Fibroblast of villous mesenchyme (primary cell): ENCODE data around the gene MEF2D. TPM values are rescaled to one million over a fixed set of nuclear protein-coding genes. Genes with fewer than 3 reads are reported as not detected.

Experiments used
- DNase-seq: peaks from one replicate; pipeline ENCODE4 v3.0.0-alpha.2; 2010; ENCODE audit warnings: low read depth
- H3K4me3 ChIP-seq: 2 replicates; pipeline ENCODE4 v1.5.1; 2011; ENCODE audit warnings: low read depth, mild to moderate bottlenecking, low read length
- total RNA-seq: library from RNA; depleted of rRNA; stranded (reverse); fragments of >200 nt; gene quantifications from 2 replicates; pipeline ENCODE4 v1.2.3, GENCODE V29; 2012
- TF ChIP-seq, protein P1 (sequence below): IDR thresholded peaks from 2 replicates; pipeline ENCODE4 v1.5.1; 2012; ENCODE audit warnings: low read depth, mild to moderate bottlenecking, low read length; ENCODE audit not compliant: insufficient read depth

MEF2D gene
- total RNA-seq, 1 donor: 10.8 TPM

DNA sequence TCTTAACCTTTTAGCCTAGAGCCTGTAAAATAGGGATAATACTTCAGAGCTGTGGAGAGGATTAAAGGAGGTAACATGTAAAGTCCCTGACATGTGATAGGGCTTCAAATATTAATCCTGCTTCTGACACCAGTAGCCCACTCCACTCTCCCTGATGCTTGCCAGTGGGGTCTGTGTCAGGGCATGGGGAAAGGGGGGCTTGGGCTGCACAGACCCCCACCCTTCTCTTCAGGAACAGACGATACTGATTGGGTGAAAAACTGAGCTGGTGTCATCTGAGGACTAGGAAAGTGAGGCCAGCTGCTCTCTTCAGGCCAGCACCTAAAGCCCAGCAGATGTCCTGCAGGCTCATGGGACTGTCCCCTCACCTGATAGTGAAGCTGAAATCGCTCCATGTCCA lies 27.0 kb upstream of the MEF2D start:
- no peak overlapping the region for H3K4me3 ChIP-seq
- TF ChIP-seq, protein P1, sequence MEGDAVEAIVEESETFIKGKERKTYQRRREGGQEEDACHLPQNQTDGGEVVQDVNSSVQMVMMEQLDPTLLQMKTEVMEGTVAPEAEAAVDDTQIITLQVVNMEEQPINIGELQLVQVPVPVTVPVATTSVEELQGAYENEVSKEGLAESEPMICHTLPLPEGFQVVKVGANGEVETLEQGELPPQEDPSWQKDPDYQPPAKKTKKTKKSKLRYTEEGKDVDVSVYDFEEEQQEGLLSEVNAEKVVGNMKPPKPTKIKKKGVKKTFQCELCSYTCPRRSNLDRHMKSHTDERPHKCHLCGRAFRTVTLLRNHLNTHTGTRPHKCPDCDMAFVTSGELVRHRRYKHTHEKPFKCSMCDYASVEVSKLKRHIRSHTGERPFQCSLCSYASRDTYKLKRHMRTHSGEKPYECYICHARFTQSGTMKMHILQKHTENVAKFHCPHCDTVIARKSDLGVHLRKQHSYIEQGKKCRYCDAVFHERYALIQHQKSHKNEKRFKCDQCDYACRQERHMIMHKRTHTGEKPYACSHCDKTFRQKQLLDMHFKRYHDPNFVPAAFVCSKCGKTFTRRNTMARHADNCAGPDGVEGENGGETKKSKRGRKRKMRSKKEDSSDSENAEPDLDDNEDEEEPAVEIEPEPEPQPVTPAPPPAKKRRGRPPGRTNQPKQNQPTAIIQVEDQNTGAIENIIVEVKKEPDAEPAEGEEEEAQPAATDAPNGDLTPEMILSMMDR: no peak

DNA sequence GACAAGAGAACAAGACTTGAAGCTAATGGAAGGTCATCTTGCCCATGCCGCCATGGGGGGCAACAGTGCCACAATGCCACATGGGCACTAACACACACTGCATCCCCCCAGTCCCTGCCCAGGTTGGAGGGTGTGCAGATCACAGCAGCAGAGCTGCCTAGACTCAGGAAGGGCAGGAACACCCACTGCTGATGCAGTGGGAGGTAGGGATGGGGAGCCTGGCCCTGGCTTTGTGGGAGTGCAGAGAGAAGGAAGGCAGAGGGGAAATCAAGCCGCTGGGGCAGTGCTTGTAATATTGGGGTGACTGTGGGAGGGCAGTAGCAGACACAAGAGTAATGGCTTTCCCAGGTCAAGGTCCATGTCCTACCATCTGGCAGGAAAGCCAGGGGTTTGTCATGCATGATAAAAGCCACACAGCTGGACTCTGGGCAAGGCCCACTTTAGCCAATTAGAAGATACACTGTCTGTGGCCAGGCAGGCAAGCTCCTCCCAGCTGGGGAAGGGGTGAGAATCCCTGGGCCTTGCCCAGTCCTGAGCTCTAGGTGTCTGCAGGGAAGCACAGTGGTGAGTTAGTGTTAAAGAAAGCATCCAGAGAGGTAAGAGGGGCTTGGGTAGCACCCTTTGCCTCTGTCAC lies 25.4 kb upstream of the MEF2D start:
- no peak for DNase-seq
- TF ChIP-seq, protein P1: no peak
- H3K4me3 ChIP-seq: no peak overlapping the region

More for the DNA sequence above, 27.0 kb upstream of the MEF2D start:
- no peak for DNase-seq

DNA sequence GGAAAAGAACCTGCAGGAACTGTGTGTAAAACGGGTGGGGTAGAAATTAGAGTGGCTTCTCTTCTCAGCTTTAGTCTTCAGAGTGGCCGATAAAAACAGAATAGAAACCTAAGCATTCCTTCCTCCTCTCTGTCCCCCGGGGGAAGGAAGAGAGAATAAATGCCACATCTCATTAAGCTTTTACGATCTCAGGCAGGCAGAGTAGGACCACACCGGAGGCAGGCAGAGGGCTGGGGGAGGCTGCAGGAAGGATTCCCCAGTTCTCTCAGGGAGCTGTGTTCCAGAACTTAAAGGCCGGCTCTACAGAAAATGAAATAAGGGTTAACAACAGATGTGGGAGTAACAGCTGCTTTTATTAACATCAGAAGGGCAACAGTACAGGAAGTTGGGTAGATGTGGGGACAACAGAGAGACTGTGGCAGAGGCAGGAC lies 24.5 kb upstream of the MEF2D start:
- TF ChIP-seq, protein P1: no peak
- no peak for DNase-seq
- no peak overlapping the region for H3K4me3 ChIP-seq

DNA sequence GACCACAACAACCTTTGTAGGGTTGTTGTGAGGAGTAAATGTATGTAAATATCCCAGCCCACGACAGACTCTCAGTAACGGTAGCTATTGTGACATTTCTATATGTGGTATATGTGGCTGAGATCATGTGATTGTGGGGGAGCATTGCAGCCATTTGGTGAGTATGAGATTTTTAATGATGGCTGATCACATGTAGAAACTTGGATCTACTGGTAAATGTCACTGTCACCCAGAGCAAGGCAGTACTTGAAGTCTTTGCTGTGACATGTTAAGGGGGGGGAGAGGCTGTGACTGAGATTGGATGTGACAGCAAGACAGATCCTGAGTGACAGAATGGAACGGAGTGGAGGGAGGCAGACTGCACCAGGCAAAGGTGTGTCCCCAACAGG lies 23.9 kb upstream of the MEF2D start:
- DNase-seq: no peak
- TF ChIP-seq, protein P1: no peak
- no peak overlapping the region for H3K4me3 ChIP-seq

DNA sequence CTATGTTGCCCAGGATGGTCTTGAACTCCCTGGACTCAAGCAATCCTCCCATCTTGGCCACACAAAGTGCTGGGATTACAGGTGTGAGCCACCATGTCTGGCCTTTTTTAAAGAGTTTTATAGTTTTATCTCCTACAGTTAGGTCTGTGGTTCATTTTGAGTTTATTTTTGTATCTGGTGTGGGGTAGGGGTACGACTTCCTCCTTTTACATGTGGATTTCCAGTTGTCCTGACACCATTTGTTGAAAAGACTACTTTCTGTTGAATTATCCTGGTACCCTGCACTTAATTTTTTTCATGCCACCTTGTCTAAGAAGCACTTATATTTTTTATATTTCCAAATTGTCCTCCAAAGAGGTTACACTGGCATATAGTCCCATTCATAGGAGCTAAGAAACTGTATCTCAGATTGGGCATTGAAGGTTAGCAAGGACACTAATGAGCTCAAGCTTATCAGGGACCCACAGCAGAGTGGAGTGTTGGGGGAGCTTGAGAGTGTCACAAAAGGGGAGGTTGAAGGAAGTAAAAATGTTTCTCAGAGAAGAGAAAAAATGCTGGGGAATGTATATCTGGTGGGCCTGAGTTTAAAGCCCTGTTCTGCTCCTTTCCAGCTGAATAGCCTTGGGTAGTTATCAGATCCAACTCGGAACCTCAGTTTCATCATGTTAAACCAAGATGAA lies 23.4 kb upstream of the MEF2D start:
- H3K4me3 ChIP-seq: no peak overlapping the region
- TF ChIP-seq, protein P1: no peak
- no peak for DNase-seq

DNA sequence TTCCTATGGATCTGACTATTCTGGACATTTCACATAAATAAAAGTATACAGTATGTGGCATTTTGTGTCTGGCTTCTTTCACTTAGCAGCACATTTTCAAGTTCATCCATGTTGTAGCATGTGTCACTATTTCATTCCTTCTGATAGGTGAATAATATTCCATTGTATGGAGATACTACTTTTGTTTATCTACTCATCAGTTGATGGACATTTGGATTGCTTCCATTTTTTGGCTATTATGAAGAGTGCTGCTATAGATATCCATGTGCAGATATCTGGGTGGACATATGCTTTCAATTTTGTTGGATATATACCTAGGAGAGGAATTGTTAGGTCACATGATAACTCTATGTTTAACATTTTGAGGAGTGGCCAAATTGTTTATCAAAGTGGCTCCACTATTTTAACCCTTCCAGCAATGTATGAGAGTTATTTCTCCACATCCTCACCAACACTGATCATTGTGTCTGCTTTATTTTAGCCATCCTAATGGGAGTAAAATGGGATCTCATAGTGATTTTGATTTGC lies 21.9 kb upstream of the MEF2D start:
- no peak for DNase-seq
- no peak overlapping the region for H3K4me3 ChIP-seq
- TF ChIP-seq, protein P1: no peak

DNA sequence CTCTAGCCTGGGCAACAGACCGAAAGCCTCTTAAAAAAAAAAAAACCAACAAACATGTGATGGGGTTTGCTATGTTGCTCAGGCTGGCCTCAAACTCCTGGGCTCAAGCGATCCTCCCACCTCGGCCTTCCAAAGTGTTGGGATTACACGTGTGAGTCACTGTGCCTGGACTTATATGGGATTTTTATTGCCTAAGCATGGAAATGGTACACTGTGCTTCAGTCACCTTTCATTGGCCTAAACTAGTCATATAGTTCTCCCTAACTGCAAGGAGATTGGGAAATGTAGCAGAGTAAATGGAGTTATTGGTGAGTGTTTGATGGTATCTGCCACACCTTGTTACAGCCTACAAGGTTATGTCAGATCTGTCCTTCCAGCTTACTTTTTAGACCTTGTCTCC lies 17.2 kb upstream of the MEF2D start:
- DNase-seq: no peak
- TF ChIP-seq, protein P1: no peak
- H3K4me3 ChIP-seq: no peak overlapping the region
